Mucosa of descending colon (tissue), 3 donors: ENCODE data around the gene NEUROD4. TPM values are rescaled to one million over a fixed set of nuclear protein-coding genes. Genes with fewer than 3 reads are reported as not detected.

Source experiments
- ATAC-seq: fragments of 200-7000 bp; cut with Tn5 transposase; one replicate; pipeline ENCODE4 v1.9.1; 2020; ENCODE audit warnings: mild to moderate bottlenecking, moderate library complexity
- DNase-seq, 3 donors: peaks; one replicate each; pipeline ENCODE4 v3.0.0-alpha.2; 2020
- H3K36me3 ChIP-seq: fragments of 200-600 bp; one replicate; pipeline ENCODE4 v1.8.0; 2021; ENCODE audit warnings: low read depth, mild to moderate bottlenecking
- H3K4me1 ChIP-seq: fragments of 200-600 bp; one replicate; pipeline ENCODE4 v1.8.0; 2021; ENCODE audit warnings: low read depth, mild to moderate bottlenecking
- H3K4me3 ChIP-seq: fragments of 200-600 bp; one replicate; pipeline ENCODE4 v1.8.0; 2021; ENCODE audit warnings: mild to moderate bottlenecking
- H3K9me3 ChIP-seq: fragments of 200-600 bp; one replicate; pipeline ENCODE4 v1.8.0; 2021; ENCODE audit warnings: mild to moderate bottlenecking
- intact Hi-C, 2 donors: fragments of 100-400 bp; cut with DNase I in 1 of 2; cut with micrococcal nuclease in 1 of 2; formaldehyde crosslinking; loops; one replicate each; pipeline versions ENCODE4 v1.11.0 to v1.11.1; 2022; cut with DNase I, micrococcal nuclease
- long read RNA-seq, 2 donors: library from polyadenylated mRNA; unstranded; transcript quantifications; one replicate each; pipeline ENCODE4 v2.0.0, GENCODE V29; 2019 to 2021
- total RNA-seq, 3 donors: library from RNA; stranded (reverse); fragmentation: NEBNext Ultra II Directional in 2 of 3; extraction: Animal tissue kit (Norgen Biotek cat#: 25700) in 2 of 3; gene quantifications; one replicate each; pipeline versions ENCODE4 v1.2.1 to v1.2.4, GENCODE V29; 2021 to 2023
- TF ChIP-seq, protein P1 (sequence below): fragments of 200-600 bp; IDR thresholded peaks from one replicate; pipeline ENCODE4 v1.8.0; 2022; ENCODE audit warnings: antibody characterized with exemption, mild to moderate bottlenecking
- donor health status: DM: no; HTN: no; CAD: no; lungs with moderate emphysema.
- donor health status: DM: no; HTN: no; CAD: no.
- donor health status: DM: no; HTN: yes; CAD: no.

Gene NEUROD4, protein sequence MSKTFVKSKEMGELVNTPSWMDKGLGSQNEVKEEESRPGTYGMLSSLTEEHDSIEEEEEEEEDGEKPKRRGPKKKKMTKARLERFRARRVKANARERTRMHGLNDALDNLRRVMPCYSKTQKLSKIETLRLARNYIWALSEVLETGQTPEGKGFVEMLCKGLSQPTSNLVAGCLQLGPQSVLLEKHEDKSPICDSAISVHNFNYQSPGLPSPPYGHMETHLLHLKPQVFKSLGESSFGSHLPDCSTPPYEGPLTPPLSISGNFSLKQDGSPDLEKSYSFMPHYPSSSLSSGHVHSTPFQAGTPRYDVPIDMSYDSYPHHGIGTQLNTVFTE
- total RNA-seq: not detected
- long read RNA-seq, donor 1: 0 reads
- long read RNA-seq, donor 2: 0 reads

DNA sequence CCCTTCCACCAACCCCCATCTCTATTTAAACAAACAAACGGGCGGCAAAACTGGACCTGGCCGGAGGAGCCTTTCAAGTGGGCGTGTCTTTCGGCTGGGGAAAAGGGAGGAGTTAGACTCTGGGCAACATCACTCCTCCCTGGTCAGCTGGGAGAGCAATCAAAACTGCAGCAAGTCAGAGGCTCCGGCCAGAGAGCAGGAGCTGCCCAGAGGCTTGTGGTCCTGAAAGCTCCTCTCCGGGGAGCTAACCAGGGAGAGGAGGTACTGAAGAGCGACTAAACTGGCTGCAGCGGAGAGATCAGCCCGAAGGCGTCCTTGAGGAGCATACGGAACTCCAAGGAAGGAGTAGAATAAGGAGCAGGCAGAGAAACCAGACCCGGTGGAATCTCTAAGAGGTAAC lies at the start of gene NEUROD4:
TSS of gene NEUROD4 (plus strand) at position 191 of the 400 bp plus-strand sequence. CDS start 6,466 bp downstream, outside the sequence.
- Histone ChIP-seq H3K9me3 (no peaks in the 10 kb centered on the region), H3K4me3 (no peak within 1 kb of the TSS), H3K36me3 (no peaks in the 10 kb centered on the region), H3K4me1 (no peaks in the 10 kb centered on the region)
- peak; percentile 73 for ATAC-seq
- intact Hi-C loops: no loop called here
- DNase-seq: peak in 2 of 3 donors; percentile 27 to 35
- TF ChIP-seq, protein P1, sequence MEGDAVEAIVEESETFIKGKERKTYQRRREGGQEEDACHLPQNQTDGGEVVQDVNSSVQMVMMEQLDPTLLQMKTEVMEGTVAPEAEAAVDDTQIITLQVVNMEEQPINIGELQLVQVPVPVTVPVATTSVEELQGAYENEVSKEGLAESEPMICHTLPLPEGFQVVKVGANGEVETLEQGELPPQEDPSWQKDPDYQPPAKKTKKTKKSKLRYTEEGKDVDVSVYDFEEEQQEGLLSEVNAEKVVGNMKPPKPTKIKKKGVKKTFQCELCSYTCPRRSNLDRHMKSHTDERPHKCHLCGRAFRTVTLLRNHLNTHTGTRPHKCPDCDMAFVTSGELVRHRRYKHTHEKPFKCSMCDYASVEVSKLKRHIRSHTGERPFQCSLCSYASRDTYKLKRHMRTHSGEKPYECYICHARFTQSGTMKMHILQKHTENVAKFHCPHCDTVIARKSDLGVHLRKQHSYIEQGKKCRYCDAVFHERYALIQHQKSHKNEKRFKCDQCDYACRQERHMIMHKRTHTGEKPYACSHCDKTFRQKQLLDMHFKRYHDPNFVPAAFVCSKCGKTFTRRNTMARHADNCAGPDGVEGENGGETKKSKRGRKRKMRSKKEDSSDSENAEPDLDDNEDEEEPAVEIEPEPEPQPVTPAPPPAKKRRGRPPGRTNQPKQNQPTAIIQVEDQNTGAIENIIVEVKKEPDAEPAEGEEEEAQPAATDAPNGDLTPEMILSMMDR: no peak

DNA sequence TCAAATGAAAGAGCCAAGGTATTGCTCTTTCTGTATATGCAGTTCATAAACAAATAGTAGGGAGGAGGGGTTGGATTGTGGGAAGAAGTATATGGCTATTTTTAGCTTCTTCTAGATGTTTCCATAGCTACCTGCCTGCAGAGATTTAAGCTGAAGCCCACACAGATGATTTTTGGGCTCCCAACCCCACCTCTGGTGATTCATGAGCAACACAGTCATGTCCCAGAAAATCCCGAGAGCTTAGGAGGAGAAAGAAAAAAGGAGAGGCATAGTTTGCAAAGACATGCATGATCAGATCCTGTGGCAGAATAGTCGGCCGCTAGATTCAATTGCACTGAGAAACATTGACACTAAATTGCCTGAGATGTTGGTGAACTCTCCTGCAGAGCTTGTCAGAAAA lies 49.0 kb upstream of the NEUROD4 start:
- TF ChIP-seq, protein P1: no peak

DNA sequence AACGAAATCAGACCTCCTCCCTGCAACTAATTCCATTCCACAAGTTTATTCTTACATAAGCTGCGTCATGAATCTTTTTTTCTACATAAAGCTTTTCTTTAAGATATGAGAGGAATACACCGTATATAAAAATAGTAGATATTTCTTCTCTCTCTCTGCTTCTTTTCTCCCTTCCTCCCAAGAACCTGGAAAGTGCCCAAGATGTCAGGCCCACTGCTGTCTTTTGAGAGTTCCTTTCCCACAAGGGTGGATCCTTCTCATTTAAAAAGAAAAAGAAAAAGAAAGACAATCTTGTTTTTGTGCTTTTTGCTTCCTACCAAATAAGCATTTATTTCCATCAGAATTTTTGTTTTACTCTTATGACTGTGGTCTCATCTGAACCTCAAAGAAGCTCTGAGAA lies 46.2 kb upstream of the NEUROD4 start:
- DNase-seq (no peak), ATAC-seq (no peak)
- TF ChIP-seq, protein P1: no peak
- Histone ChIP-seq H3K9me3 (no peaks in the 10 kb centered on the region), H3K4me1 (no peaks in the 10 kb centered on the region), H3K36me3 (no peaks in the 10 kb centered on the region), H3K4me3 (no peak overlapping the region)
- intact Hi-C loops: no loop called here

More for the DNA sequence above, 49.0 kb upstream of the NEUROD4 start:
- intact Hi-C loops: no loop called here
- DNase-seq (no peak), ATAC-seq (no peak)
- no peaks in the 10 kb centered on the region for H3K36me3 ChIP-seq
- H3K9me3 ChIP-seq: no peaks in the 10 kb centered on the region
- H3K4me3 ChIP-seq: no peak overlapping the region
- no peaks in the 10 kb centered on the region for H3K4me1 ChIP-seq

DNA sequence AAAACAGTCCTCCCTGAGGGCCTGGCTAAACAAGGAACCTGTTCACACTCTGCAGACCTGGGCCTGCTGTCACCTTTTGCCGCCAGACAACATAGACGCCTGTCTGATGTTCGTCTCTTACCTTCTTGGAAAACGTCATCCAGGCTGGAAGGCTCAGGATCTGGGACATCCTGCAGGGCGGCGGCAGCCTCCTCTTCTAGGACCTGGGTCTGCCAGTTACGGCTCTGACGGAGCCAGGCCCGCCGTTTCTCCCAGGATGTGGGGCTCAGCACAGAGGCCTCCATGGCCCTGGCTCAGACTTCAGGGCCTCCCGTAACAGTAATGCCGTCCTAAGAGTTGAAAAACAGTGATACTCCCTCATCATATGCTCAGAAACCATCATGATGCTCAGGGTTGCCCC lies 45.5 kb upstream of the NEUROD4 start:
- Histone ChIP-seq H3K9me3 (no peaks in the 10 kb centered on the region), H3K4me3 (no peak overlapping the region), H3K36me3 (no peaks in the 10 kb centered on the region), H3K4me1 (no peaks in the 10 kb centered on the region)
- TF ChIP-seq, protein P1: no peak
- ATAC-seq (no peak), DNase-seq (peak in 1 of 3 donors; percentile 46)
- intact Hi-C loops: no loop called here

DNA sequence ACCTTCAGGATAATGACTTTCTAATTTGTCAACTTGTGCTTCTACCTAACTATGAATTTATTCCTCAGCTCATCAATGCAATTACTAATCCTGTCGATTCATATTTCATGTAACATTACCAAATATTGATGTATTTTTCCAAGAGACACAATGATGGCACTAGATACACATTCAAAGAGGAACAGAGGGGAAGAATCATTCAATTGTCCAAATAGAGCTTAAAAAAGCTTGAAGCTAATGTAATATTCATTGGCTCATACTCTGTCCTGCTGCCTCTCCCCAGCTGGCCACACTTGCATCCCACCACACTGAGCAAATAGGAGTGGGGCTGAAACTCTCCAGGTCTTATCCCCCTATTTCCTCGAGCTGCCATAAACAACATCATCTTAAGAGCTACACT lies 44.5 kb upstream of the NEUROD4 start:
- Histone ChIP-seq H3K36me3 (no peaks in the 10 kb centered on the region), H3K9me3 (no peaks in the 10 kb centered on the region), H3K4me1 (no peaks in the 10 kb centered on the region), H3K4me3 (no peak overlapping the region)
- intact Hi-C loops: no loop called here
- no peak for DNase-seq
- ATAC-seq: no peak
- TF ChIP-seq, protein P1: no peak
